ENCODE results near the gene EPS8L2. TPM values are rescaled to one million over a fixed set of nuclear protein-coding genes. Genes with fewer than 3 reads are reported as not detected.
A peak's percentile ranks its signal among the peaks of the same experiment; 100 is the strongest.

The EPS8L2 gene
- total and polyA plus RNA-seq, 9 of the 15 experiments (the other 6 are each of a cell fraction or from before 2014, with no cell fraction given) = 0.75 to 17.0 (median 3.7) TPM

DNA sequence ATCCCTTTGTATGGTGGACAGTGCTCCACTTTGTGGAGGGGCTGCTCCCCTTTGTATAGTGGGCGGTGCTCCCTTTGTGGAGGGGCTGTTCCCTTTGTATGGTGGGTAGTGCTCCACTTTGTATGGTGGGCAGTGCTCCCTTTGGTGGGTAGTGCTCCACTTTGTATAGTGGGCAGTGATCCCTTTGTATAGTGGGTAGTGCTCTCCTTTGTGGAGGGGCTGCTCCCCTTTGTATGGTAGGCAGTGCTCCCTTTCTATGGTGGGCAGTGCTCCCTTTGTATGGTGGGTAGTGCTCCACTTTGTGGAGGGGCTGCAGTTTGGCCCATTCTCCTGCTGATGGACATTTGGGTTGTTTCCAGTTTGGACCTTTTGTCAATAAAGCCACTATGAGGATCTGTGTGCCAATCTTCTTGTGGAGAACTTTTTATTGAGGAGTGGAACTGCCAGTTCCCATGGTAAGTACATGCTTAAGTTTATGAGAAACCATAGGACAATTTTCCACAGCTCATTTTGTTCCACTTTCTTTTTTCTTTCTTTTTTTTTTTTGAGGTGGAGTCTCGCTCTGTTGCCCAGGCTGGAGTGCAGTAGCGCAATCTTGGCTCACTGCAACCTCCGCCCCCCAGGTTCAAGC lies 36.7 kb downstream of the EPS8L2 start (continued):
- TF ChIP-seq PML (IDR thresholded peaks at IDR 0.05; ENCODE audit: low read length) (no peak), ZNF717 (CRISPR knock-in tag; IDR thresholded peaks at IDR 0.05) (no peak), NFRKB (IDR thresholded peaks at IDR 0.05; ENCODE audit: low read depth) (no peak), RBM17 (IDR thresholded peaks at IDR 0.05; ENCODE audit: borderline replicate concordance, low read depth, low read length) (no peak), GATAD2A (IDR thresholded peaks at IDR 0.05) (0 out of 2 replicates have a peak, but pooled peaks have one; percentile 36), TBP (optimal IDR thresholded peaks at IDR 0.05; ENCODE audit: low read depth, low read length) (no peak), TCFL5 (CRISPR knock-in tag; conservative IDR thresholded peaks at IDR 0.05) (no peak), ZNF133 (CRISPR knock-in tag; IDR thresholded peaks at IDR 0.05) (no peak), RBBP5 (IDR thresholded peaks at IDR 0.05; ENCODE audit: borderline replicate concordance, insufficient read depth, low read length, poor library complexity, severe bottlenecking) (no peak), CTBP1 (IDR thresholded peaks at IDR 0.05; ENCODE audit: borderline replicate concordance) (no peak), ZNF263 (CRISPR knock-in tag; IDR thresholded peaks at IDR 0.05; ENCODE audit: borderline replicate concordance) (peak; percentile 100), YBX1 (IDR thresholded peaks at IDR 0.05) (no peak), JUND (IDR thresholded peaks at IDR 0.05; ENCODE audit: borderline replicate concordance, low read depth, low read length) (no peak), JUND (tag; IDR thresholded peaks at IDR 0.05; ENCODE audit: borderline replicate concordance, low read depth, low read length) (no peak), XRCC4 (IDR thresholded peaks at IDR 0.05; ENCODE audit: extremely low read depth, insufficient read depth, insufficient read length) (no peak)
- TF ChIP-seq, protein P1, sequence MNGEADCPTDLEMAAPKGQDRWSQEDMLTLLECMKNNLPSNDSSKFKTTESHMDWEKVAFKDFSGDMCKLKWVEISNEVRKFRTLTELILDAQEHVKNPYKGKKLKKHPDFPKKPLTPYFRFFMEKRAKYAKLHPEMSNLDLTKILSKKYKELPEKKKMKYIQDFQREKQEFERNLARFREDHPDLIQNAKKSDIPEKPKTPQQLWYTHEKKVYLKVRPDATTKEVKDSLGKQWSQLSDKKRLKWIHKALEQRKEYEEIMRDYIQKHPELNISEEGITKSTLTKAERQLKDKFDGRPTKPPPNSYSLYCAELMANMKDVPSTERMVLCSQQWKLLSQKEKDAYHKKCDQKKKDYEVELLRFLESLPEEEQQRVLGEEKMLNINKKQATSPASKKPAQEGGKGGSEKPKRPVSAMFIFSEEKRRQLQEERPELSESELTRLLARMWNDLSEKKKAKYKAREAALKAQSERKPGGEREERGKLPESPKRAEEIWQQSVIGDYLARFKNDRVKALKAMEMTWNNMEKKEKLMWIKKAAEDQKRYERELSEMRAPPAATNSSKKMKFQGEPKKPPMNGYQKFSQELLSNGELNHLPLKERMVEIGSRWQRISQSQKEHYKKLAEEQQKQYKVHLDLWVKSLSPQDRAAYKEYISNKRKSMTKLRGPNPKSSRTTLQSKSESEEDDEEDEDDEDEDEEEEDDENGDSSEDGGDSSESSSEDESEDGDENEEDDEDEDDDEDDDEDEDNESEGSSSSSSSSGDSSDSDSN (IDR thresholded peaks at IDR 0.05; ENCODE audit: borderline replicate concordance in 1 of 2, low read depth in 2 of 2, low read length in 2 of 2) = no peak
- TF ChIP-seq, protein P2, sequence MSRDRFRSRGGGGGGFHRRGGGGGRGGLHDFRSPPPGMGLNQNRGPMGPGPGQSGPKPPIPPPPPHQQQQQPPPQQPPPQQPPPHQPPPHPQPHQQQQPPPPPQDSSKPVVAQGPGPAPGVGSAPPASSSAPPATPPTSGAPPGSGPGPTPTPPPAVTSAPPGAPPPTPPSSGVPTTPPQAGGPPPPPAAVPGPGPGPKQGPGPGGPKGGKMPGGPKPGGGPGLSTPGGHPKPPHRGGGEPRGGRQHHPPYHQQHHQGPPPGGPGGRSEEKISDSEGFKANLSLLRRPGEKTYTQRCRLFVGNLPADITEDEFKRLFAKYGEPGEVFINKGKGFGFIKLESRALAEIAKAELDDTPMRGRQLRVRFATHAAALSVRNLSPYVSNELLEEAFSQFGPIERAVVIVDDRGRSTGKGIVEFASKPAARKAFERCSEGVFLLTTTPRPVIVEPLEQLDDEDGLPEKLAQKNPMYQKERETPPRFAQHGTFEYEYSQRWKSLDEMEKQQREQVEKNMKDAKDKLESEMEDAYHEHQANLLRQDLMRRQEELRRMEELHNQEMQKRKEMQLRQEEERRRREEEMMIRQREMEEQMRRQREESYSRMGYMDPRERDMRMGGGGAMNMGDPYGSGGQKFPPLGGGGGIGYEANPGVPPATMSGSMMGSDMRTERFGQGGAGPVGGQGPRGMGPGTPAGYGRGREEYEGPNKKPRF (IDR thresholded peaks at IDR 0.05; ENCODE audit: low read depth, low read length) = no peak
- TF ChIP-seq, protein P3, sequence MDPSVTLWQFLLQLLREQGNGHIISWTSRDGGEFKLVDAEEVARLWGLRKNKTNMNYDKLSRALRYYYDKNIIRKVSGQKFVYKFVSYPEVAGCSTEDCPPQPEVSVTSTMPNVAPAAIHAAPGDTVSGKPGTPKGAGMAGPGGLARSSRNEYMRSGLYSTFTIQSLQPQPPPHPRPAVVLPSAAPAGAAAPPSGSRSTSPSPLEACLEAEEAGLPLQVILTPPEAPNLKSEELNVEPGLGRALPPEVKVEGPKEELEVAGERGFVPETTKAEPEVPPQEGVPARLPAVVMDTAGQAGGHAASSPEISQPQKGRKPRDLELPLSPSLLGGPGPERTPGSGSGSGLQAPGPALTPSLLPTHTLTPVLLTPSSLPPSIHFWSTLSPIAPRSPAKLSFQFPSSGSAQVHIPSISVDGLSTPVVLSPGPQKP (CRISPR knock-in tag; IDR thresholded peaks at IDR 0.05) = no peak
- TF ChIP-seq, protein P4, sequence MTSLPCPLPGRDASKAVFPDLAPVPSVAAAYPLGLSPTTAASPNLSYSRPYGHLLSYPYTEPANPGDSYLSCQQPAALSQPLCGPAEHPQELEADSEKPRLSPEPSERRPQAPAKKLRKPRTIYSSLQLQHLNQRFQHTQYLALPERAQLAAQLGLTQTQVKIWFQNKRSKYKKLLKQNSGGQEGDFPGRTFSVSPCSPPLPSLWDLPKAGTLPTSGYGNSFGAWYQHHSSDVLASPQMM (CRISPR knock-in tag; IDR thresholded peaks at IDR 0.05) = no peak
- TF ChIP-seq, protein P5, sequence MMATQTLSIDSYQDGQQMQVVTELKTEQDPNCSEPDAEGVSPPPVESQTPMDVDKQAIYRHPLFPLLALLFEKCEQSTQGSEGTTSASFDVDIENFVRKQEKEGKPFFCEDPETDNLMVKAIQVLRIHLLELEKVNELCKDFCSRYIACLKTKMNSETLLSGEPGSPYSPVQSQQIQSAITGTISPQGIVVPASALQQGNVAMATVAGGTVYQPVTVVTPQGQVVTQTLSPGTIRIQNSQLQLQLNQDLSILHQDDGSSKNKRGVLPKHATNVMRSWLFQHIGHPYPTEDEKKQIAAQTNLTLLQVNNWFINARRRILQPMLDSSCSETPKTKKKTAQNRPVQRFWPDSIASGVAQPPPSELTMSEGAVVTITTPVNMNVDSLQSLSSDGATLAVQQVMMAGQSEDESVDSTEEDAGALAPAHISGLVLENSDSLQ (IDR thresholded peaks at IDR 0.05) = peak; percentile 48; the same call in 1 of the 2 replicates
